GM12891 (cell line): ENCODE data around the gene SEPTIN12.
"Not testable (repeated sequence)": the region's sequence is repeated elsewhere in the genome, so short reads cannot be mapped to it uniquely, and the experiment has no call there.

ENCODE experiments used
- DNase-seq: peaks from one replicate; pipeline ENCODE4 v3.0.0; 2011; ENCODE audit warnings: low spot score; ENCODE audit not compliant: insufficient read length
- FAIRE-seq: peaks from 2 replicates; lab custom pipeline; 2011; peaks lifted over from hg19 to GRCh38; lab: Jason Lieb, UNC
- PAX5 ChIP-seq: IDR thresholded peaks from 2 replicates; pipeline ENCODE4 v1.6.1; 2011; ENCODE audit warnings: low read length, moderate library complexity, mild to moderate bottlenecking; ENCODE audit not compliant: insufficient read depth, severe bottlenecking
- POLR2A ChIP-seq: IDR thresholded peaks from 2 replicates; pipeline ENCODE4 v1.6.1; 2011; ENCODE audit warnings: low read depth, low read length, control low read depth
- POLR2AphosphoS5 ChIP-seq: IDR thresholded peaks from 2 replicates; pipeline ENCODE4 v1.6.1; 2011; ENCODE audit warnings: low read depth, low read length, control low read depth
- POU2F2 ChIP-seq: IDR thresholded peaks from 2 replicates; pipeline ENCODE4 v1.6.1; 2011; ENCODE audit warnings: low read depth, mild to moderate bottlenecking, control low read depth, low read length, moderate library complexity
- SPI1 ChIP-seq: IDR thresholded peaks from 2 replicates; pipeline ENCODE4 v1.6.1; 2011; ENCODE audit warnings: low read depth, low read length, control low read depth
- TAF1 ChIP-seq: IDR thresholded peaks from 2 replicates; pipeline ENCODE4 v1.6.1; 2011; ENCODE audit warnings: low read depth, low read length, control low read depth

The SEPTIN12 gene

GRCh38 chr16:4785758-4786433 lies 2.2 kb downstream of the SEPTIN12 start:
- FAIRE-seq (no peak), DNase-seq (no peak)
- TF ChIP-seq SPI1 (no peak), TAF1 (no peak), POLR2A (no peak), PAX5 (no peak), POU2F2 (no peak), POLR2AphosphoS5 (no peak)

GRCh38 chr16:4784444-4784987 lies 3.6 kb downstream of the SEPTIN12 start:
- DNase-seq, FAIRE-seq: not testable (repeated sequence)

GRCh38 chr16:4783951-4784336 lies 4.2 kb downstream of the SEPTIN12 start:
- FAIRE-seq (no peak), DNase-seq (no peak)
- no peak for TF ChIP-seq POLR2A
- no peak for TF ChIP-seq SPI1
- no peak for TF ChIP-seq TAF1
- TF ChIP-seq PAX5: no peak
- no peak for TF ChIP-seq POLR2AphosphoS5
- no peak for TF ChIP-seq POU2F2

GRCh38 chr16:4783251-4783950 lies 4.7 kb downstream of the SEPTIN12 start:
- TF ChIP-seq POLR2A (no peak), TAF1 (no peak), POU2F2 (no peak), POLR2AphosphoS5 (no peak), SPI1 (no peak), PAX5 (no peak)
- FAIRE-seq: no peak
- DNase-seq: no peak

GRCh38 chr16:4780235-4780634 lies 7.9 kb downstream of the SEPTIN12 start:
- TF ChIP-seq POU2F2: no peak
- no peak for TF ChIP-seq TAF1
- no peak for TF ChIP-seq POLR2A
- no peak for TF ChIP-seq SPI1
- no peak for TF ChIP-seq PAX5
- TF ChIP-seq POLR2AphosphoS5: no peak
- no peak for DNase-seq
- no peak for FAIRE-seq

- FAIRE-seq (no peak), DNase-seq (no peak)
- TF ChIP-seq SPI1 (no peak), POLR2AphosphoS5 (no peak), POU2F2 (no peak)
These were observed 10.1 kb downstream of the SEPTIN12 start for GRCh38 chr16:4778050-4778392.

- no peak for TF ChIP-seq PAX5
- TF ChIP-seq TAF1: no peak
- no peak for TF ChIP-seq POLR2AphosphoS5
- no peak for TF ChIP-seq SPI1
- no peak for TF ChIP-seq POU2F2
- TF ChIP-seq POLR2A: no peak
- no peak for DNase-seq
- no peak for FAIRE-seq
These were observed 10.7 kb downstream of the SEPTIN12 start for GRCh38 chr16:4777339-4778049.

- no peak for FAIRE-seq
- TF ChIP-seq POU2F2: no peak
- no peak for TF ChIP-seq SPI1
- TF ChIP-seq TAF1: no peak
- no peak for TF ChIP-seq POLR2A
- no peak for TF ChIP-seq PAX5
- no peak for TF ChIP-seq POLR2AphosphoS5
- DNase-seq: no peak
These were observed 11.9 kb downstream of the SEPTIN12 start for GRCh38 chr16:4776141-4776705.

- TF ChIP-seq POU2F2 (no peak), POLR2A (no peak), POLR2AphosphoS5 (no peak), TAF1 (no peak), PAX5 (no peak), SPI1 (no peak)
- DNase-seq: no peak
- no peak for FAIRE-seq
These were observed 13.1 kb downstream of the SEPTIN12 start for GRCh38 chr16:4775005-4775404.

- TF ChIP-seq TAF1 (no peak), SPI1 (no peak), POLR2AphosphoS5 (no peak), POU2F2 (no peak), POLR2A (no peak), PAX5 (no peak)
- no peak for DNase-seq
- no peak for FAIRE-seq
These were observed 15.8 kb downstream of the SEPTIN12 start for GRCh38 chr16:4772351-4772750.
